Umbilical cord (tissue), 2 donors: ENCODE data around the gene DHX58. TPM values are rescaled to one million over a fixed set of nuclear protein-coding genes. Genes with fewer than 3 reads are reported as not detected.

Experiments
- DNase-seq: peaks from one replicate; pipeline ENCODE4 v3.0.0-alpha.2; 2015; ENCODE audit warnings: low spot score
- total RNA-seq: library from RNA; depleted of rRNA; stranded (reverse); fragments of >200 nt; gene quantifications from one replicate; pipeline ENCODE4 v1.2.3, GENCODE V29; 2014; ENCODE audit warnings: low replicate concordance; ENCODE audit not compliant: insufficient read depth

The DHX58 gene
- total RNA-seq, 1 donor from 2014 or later = 6.3 TPM

DNA sequence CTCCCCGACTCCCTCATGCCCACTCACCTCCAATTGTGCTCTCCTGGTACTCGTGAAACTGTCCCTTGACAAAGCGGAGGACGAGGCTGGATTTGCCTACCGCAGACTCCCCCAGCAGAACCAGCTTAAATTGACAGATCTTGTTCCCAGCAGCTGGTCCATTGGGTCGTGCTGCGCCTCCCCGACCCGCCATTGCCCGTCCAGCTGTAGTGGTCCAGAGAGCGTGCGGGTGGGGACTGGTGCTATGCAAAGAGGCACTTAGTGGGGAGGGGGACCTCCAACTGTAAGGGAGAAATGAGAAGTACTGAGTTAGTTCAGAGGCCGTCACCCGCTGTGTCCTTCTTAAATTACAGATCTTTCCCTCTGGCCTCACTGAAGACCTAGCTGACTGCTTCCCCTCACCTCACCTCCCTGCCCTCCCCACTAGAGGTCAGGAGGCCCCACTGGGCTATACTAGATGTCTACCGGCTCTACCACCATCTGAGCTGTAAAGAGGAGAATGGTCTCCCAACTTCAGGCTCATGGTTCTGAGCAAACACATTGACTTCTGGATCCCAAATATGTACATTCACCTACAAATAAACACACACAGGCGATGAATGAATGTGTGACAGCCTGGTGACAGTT is 17.9 kb upstream of the DHX58 start:
- DNase-seq = no peak

DNA sequence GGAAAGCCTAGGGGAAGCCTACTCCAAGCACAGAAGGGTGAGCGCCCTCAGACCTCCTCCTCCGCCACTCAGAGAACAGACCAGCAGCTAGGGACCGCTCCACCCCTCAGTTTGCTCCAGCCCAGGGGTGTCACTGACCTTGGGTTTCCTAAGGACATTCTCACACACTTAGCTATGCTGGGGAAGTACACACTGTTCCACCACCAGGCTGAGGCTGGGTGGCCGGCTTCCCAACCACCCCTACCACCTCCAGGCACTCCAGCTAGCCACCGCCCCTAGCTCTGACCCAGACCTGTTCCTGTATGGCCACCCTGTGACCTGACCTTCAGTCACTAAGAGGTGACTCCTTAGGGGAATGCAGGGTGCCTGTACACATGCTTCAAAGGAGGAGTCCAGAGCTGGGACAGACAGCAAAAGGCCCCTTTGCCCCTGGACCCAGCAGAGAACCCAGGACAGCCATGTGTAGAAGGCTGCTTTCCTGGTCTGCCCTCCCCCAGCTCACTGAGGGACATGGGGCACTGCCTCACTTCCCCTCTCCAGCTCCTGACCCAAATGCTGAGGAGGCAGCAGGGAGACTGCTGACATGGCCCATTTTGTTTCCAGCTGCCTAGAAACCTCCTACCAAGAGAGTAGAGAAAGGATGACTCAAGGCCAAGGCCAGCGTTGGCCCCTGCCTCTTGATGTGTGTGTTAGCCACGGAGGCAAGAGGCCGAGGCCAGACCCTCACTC is 16.8 kb upstream of the DHX58 start:
- DNase-seq = no peak

DNA sequence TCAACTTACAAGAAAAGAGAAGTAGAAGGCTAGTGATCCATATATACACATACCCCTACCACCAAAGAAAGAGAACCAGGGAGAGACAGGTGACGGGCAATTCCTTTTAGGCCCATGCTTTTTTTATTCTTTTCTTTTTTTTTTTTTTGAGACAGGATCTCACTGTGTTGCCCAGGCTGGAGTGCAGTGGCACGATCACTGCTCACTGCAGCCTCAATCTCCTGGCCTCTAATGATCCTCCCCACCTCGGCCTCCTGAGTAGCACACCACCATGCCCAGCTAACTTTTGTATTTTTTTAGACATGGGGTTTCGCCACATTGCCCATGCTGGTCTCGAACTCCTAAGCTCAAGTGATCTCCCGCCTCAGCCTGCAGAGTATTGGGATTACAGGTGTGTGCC is 14.9 kb upstream of the DHX58 start:
- DNase-seq = no peak

DNA sequence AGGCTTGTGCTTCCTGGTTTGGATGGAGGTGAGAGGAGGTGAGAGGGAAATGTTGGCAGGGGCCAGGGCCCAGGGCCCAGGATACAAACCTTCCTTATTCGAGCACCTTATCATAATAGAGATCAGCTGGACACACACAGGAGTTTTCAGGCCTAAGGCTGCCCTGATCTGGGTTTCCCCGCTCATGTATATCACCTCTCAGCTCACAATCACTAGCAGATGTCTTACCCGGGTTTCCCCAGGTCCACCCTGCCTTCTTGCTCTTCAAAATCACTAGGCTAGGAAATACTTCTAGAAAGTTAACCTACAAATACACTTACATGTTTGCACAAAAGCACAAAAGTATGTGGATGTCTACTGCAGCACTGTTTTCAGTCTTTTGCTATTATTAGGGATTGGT is 14.3 kb upstream of the DHX58 start:
- DNase-seq = no peak

DNA sequence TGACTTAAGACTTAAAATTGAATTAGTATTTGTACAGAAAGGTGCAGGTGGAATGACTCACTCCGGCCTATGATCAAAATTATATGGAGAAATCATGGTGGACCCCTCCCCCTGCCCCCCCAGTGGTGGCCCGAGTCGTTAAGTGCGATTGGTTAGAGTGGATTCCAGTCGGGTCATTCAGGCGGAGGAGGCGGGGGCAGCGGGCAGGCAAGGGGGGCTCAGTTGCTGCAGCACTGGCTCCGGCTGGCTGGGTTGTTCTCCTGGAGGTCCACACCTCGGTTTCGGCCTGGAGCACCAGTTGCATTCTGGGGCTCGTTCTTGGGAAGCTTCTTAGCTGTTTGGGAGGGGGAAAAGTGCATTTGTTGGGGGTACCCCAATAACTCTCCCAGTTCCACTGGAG is 13.1 kb upstream of the DHX58 start:
- no peak for DNase-seq

DNA sequence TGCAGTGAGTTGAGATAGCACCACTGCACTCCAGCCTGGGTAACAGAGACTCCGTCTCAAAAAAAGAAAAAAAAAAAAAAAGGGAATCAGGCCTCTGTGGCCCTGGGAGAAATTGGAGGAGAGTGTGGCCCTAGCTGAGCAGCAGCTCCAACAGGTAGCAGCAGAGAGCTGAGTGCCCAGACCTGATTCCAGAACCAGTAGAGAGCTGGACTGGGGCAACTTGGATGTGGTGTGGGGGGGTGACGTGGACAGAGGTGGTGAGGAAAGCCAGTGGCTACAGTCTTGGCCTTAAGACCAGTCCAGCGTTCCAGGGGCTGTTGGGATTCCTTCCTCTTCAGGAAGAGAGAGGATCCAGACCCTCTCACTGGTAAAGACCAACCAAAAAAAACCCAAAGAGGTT is 11.7 kb upstream of the DHX58 start:
- DNase-seq = no peak

DNA sequence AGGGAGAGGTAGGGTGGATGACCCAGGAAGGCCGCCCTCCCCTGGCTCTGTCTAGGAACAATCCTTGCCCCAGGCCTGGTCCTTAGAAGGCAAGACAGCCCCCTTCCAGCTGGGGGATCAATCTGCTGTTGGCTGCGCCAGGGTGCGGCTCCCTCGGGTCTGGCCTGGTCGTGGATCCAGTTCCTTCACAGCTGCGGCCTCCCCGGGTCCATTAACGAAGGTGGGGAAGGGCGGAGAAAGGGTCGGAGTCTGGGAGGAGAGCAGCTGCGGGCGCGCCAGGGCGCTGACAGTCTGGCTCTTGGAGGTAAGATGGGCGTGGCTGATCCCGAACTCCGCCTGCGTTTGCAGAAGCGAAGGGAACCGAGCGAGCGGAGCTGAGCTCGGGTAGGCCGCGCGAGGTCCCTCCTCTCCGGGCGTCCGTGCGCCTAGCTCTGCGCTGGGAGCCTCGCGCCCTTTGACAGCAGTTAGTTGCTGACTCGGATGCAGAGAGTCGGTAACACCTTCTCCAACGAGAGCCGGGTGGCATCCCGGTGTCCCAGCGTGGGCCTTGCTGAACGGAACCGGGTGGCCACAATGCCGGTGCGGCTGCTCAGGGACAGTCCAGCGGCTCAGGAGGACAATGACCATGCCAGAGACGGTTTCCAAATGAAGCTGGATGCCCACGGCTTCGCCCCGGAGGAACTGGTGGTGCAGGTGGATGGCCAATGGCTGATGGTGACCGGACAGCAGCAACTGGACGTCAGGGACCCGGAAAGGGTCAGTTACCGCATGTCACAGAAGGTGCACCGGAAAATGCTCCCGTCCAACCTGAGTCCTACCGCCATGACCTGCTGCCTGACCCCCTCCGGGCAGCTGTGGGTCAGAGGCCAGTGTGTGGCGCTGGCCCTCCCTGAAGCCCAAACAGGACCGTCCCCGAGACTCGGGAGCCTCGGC is 10.1 kb upstream of the DHX58 start, which contains the start of gene HSPB9:
Gene HSPB9, plus strand, starts transcription at position 434 of the 933 bp plus-strand sequence. Its CDS starts 47 bp downstream, at position 481.
- DNase-seq = peak; percentile 63

DNA sequence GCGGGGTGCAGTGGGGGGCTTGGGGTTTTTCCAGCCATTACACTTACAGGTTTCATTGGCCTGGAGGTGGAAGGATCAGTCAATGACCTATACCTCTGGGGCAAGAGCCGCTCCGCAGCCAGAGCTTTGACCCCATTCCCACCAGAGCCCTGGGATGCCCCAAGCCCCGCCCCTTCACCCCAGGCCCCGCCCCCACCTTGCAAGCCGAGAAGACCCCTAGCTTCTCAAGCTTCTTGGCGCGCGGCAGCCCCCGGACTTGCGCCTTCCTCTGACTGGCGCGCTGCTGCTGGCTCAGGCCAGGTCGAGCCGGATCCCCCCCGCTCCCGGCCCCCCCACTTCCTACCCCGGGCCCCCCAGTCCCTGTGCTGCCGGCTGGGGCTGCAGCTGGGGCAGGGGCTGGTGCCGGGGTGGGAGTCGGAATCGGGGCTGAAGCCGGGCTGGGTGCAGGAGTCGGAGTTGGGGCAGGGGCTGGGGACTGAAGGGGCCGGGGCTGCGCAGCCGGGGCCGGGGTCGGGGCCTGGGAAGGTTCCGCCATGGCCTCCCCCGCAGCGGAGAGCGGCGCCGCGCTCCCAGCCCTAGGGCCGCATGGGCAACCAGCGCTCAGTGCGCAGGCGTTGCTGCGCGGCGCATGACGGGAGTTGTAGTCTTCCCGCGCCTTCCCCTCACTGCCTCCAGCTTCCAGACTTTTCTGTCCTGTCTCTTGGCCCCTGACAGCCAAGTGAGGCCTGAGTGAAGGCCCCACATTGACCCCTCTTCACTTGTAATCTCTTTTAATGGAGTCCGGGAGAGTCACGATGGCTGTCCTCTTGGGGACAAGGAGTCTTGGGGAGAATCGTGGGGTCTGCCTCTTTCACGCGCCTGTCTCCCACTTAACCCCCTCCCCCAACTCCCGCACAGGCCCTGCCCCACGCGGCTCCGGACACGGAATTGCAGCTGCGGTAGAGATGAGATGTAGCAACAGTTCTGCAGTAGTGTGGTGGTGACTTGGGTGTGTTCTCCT is 8.6 kb upstream of the DHX58 start, which contains the start of gene KAT2A:
Gene KAT2A, minus strand, starts transcription at position 598 of the 1,000 bp plus-strand sequence. Its CDS starts 63 bp downstream, at position 535.
- DNase-seq = peak; percentile 91

DNA sequence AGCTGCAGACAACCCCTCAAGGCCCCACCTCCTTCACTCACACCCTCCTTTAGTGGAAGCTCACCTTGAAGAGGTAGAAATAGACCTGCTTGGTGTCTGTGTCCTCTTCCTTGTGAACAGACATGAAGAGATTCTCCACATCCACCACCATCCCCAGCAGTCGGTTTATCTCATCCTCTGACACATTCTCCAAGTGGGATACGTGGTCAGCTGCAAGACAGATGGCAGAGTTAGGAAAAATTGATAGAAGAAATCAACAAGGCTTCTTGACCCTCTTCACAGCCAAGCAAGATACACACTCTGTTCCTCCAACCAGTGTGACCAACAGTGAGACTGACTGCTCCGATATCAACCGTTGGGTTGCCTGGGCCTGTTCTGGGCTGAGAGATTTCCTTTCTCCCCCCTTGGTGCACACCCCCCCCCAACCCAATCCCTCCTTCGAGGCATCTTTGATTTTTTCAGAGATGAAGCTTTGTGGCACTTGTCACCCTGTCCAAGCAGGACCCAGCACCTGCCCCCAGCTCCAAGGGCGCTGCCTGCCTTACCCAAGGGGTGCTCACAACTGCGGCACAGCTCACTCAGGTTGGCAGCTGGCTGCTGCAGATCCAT is 7.8 kb upstream of the DHX58 start:
- no peak for DNase-seq

DNA sequence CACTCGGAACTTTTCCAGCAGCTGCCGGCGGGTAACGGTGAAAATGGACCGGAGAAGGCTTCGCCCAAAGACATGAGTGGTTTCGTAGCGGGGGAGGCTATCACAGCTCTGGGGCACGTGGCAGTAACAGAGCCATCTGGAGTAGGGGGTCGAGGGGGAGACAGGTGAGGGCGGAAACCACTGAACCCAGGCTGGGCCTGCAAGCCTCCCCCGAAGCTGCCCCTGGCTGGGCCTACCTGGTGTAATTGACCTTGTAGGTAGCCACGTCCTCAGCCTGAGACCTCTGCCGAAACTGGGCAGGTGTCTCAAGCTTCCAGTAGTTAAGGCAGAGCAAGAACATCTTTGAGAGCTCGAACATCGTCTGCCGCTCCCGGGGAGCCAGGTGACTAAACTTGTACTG is 6.8 kb upstream of the DHX58 start:
- DNase-seq = no peak

DNA sequence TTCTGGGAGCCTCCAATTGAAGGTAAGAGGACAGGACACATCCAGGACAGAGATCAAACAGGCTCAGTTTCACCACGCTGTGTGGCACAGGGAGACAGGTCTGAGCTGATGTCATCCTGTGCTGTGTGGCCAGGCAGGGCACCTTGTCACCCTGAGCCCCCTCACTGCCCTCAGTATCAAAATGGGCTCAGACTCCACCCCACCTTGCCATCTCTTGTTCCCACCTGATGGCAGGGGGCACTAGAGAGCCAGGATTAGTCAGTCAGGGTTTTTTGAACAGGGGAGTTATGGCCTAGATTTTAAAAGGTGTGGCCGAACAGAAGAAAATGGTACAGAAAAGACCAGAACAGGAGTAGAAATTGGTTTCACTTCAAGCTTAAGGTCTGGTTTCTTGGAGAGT is 6.0 kb upstream of the DHX58 start:
- DNase-seq = no peak

DNA sequence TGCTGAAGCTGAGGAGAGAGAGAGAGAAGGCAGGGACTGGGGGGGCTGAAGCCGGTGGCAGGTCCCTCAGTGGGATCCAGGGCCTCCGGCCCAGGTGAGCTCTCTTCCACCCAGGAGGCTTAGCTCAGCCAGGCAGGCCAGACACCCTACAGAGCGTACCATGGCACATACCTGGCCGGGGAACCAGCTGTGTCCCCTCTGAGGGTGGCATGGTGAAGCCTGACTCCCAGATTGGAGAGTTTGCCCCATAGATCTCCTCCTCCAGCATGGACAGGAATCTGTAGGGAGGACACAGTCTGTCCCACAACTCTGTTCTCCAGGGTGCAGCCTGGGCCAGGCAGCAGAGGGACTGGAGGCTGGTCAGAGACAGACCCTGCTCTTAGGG is 5.6 kb upstream of the DHX58 start:
- no peak for DNase-seq

DNA sequence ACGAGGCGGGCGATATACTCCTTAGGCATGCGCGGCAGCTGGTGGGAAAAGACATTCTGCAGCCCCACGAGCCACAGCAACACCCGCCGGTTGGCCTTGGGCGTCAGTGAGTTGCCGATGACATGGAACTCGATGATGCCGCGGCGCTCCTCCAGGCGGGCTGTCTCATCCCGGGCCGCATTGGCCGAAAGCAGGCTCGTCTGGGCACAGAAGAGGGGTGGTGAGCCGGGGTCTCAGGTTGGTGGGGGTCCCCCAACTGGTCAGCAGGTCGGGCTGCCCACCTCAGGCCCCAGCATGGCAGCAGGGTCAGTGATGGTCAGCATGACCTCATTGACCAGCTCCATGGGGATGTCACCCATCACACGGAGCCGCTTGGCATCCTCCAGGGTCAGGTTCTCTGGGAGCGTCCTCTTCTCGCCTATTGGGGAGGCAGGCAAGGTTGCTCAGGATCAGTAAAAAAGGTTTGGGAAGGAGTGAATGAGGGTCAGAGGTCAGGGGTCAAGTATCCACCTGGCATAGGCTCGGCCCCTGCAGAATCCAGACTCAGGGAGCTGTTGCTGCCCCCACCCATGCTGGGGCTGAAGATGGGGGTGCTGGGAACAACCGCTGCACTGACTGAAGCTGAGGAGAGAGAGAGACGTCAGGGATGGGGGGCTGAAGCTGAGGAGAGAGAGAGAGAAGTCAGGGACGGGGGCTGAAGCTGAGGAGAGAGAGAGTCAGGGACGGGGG is 5.0 kb upstream of the DHX58 start:
- DNase-seq = no peak

DNA sequence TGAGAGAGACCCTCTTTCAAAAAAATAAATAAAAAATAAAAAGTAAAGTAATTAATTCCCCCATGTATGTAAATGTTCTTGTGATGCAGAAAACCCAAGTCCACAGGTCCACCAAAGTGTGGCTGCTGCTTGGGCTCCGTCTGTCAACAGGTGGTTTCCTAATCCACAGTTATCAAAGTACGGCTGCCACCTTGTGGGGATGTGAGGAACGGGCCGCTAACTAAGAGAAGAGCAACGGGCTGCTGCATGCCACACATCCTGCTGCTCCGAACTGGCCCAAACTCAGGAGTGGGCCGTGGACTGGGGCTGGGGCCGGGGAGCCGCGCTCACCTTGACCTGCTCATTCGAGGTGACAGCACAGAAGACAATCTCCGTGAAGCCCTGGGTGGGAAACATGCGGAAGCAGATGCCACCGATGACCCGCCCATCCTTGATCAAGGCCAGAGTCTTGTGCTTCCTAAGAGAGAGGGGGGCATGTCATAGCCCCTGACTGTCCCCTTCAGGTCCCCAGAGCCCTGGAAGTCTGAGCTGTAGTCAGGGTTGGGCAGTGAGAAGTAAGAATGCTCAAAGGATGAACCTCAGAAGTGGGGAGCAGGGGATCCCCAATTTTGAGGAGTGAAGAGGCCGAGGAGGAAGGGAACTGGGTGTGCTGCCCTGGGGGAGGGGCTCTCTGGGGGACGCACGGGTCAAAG is 4.3 kb upstream of the DHX58 start:
- peak; percentile 85 for DNase-seq

DNA sequence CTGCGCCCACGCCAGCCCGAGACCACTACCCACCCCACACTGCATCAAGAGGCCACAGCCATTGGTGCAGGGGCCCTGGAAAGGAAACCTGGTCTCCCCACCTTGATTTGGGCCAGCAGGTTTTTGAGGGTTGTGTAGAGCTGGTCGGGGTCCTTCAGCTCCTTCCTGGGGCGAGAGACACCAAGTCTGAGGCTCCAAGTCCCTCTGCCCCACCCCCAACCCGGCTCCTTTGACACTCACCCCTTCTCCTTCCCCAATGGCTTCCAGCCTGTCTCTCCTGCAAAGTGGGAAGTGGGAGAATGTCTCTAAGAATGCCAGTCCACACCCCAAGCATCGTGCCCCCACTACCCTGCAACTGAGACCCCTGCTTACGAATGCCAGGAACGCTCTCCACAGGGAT is 1.6 kb upstream of the DHX58 start:
- no peak for DNase-seq

DNA sequence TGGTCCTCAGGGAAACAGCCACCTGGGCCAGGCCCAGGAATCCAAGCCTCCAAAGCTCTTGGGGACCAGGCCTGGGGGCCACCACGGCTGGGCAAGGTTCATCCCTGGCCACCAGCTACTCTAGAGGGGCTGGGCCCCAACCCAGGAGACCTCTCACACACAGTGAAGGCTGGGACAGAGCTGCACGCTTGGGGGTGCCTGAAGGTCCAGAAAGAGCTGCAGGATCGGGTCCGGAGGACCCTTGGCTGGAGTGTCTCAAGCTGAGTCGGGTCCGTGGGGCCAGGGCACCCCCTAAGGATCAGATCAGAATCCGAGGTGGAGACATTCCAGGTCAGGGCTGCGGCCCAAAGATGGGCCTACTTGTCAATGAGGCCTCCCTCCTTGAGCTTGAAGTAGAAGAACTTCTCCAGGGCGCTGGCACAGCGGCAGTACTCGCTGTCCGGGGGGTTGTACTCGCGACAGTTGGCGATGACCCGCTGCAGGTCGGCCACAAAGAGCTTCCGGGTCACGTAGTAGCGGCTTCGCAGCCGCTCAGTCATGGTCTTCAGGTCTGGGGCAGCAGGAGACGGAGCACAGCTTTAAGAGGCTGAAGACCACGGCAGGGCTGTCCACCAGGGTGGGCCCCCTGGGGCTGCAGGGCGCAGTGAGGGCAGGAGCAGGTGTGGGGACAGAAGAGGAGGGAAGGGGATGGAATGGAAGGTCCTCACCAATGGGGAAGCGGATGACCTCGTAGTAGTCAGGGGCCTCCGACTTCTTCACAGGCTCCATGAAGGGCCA is 967 bp upstream of the DHX58 start:
- no peak for DNase-seq

DNA sequence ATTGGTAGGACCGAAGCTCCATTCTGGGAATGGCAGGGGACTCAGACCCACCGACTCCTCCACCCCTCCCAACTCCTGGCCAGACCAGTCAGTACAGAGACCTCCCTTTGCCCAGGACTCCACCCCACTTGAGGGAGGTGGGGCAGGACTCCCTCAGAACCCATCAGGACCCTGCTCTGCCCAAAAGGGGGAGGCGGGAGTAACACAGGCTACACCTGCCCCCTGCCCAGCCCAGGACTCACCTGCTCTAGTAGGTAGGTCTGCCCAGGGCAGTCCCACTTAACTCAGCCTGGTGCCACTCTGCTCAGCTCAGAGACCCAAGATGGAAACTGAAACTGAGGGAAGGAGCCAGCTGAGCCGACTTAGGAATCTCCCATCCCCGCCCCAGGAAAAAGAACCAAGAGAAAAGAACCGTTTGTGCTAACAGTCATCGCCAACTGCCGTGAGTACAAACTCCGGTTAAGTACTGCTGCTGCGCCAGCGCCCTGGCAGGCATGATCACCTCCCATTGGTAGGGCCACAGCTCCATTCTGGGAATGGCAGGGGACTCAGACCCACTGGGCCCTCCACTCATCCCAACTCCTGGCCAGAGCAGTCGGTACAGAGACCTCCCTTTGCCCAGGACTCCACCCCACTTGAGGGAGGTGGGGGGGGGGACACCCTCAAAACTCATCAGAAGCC is 503 bp downstream of the DHX58 start:
- no peak for DNase-seq

DNA sequence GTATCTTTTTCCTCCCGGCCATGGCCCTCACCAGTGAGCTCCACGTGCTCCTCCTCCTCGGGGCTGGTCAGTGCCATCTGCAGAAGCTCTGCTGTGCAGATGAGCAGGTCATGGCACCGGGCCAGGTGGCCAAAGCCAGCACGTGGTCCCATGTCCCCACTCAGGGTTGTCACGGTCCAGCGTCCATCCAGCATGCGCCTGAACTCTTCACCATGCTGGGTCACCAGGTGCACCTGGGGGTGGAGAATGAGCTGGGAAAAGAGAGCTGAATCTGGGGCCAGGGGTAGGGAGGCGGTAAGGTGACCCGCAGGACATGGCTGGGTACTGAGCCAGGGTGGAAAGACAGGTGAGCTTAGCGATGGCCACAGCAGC is 1.3 kb downstream of the DHX58 start:
- no peak for DNase-seq
